ENCODE measurements around the gene IFNAR2.

- TF ChIP-seq CTCF (IDR thresholded peaks at IDR 0.05) (no peak), POLR2A (IDR thresholded peaks at IDR 0.05) (no peak)
Observed at GRCh38 chr21:33199100-33199464, 30.7 kb upstream of the IFNAR2 start.

Measured in Peyer's patch (tissue), 4 donors.